ENCODE results near the gene S100B.
A peak's percentile ranks its signal among the peaks of the same experiment; 100 is the strongest.
"Not testable (repeated sequence)": the region's sequence is repeated elsewhere in the genome, so short reads cannot be mapped to it uniquely, and the experiment has no call there.

S100B gene

GRCh38 chr21:46600978-46601377, 3.9 kb downstream of the S100B start:
- DNase-seq (ENCODE audit: low read depth): no peak

DNA sequence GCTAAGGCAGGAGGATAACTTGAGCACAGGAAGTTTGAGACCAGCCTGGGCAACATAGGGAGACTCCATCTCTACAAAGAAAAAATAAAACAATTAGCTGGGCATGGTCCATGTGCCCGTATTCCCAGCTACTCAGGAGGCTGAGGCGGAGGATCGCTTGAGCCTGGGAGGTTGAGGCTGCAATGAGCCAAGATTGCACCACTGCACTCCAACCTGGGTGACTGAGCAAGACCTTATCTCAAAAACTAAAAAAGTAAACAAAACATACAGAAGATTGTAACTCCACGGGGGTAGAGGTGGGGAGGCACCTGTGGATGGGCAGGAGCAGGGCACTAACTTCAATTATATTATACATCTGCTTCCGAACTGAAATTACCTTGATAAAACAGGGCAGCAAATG, 4.6 kb downstream of the S100B start:
- no peak for DNase-seq (ENCODE audit: low read depth)

DNA sequence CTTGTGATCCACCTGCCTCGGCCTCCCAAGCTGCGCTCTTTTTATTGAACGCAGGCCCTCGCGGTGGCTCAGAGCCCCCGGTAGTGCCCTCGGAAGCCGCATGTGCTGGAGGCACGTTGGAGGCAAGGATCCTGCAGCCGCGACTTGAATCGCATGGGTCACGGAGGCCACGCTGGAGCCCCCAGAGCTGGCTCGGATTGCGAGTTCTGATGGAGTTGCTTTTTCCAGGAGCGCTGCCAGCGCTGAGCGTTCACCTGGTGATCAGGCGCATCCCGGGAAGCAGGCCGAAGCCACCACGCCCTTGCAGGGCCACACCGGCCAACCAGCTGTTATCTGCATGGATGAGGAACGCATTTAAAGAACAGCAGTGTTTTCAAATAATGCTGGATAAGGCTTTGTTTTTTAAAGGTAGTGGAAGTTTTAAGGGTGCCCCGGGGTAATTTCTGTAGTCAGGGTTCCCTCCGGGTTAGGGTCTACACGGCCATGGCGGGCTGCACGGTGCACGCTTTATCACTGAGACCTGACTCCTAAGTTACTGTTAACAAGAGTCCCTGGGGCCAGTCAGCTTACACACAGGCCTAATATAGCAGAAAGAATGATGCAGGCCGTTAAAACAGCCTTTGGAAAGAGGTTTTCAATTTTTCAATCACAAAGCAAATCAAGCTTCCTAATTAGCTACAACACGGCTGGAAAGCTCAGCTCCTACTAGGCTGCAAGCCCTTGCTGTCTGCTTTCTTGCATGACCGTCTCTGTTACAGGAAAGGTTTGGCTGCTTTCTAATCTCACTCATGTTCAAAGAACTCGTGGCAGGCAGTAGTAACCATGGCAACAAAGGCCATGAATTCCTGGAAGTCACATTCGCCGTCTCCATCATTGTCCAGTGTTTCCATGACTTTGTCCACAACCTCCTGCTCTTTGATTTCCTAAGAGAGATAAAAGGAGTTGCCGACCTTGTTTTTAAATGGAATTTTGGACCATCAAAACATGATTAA, 6.0 kb downstream of the S100B start:
- peak; percentile 67 for DNase-seq (ENCODE audit: low read depth)

GRCh38 chr21:46597896-46598343, 7.0 kb downstream of the S100B start:
- DNase-seq (ENCODE audit: low read depth): no peak

- no peak for DNase-seq (ENCODE audit: low read depth)
Measured at GRCh38 chr21:46597031-46597430, 7.9 kb downstream of the S100B start.

GRCh38 chr21:46596201-46596600, 8.7 kb downstream of the S100B start:
- DNase-seq (ENCODE audit: low read depth): no peak

DNA sequence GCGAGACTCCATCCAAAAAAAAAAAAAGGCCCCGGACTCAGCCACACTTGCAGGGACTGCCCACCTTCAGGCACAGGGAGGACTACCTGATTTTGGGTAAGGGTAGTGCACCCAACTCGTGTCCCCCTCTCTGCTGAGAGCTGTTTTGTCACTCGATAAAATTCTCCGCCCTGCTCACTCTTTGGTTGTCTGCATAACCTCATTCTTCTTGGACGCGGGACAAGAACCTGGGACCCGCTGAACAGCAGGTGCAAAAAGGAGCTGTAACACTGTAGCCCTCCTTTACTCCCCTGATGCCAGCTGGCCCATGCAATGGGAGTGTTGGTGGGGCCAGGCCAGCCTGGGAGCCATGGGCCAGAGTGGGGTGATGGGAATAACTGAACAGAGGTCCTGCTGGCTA, 10.6 kb downstream of the S100B start:
- no peak for DNase-seq (ENCODE audit: low read depth)

DNA sequence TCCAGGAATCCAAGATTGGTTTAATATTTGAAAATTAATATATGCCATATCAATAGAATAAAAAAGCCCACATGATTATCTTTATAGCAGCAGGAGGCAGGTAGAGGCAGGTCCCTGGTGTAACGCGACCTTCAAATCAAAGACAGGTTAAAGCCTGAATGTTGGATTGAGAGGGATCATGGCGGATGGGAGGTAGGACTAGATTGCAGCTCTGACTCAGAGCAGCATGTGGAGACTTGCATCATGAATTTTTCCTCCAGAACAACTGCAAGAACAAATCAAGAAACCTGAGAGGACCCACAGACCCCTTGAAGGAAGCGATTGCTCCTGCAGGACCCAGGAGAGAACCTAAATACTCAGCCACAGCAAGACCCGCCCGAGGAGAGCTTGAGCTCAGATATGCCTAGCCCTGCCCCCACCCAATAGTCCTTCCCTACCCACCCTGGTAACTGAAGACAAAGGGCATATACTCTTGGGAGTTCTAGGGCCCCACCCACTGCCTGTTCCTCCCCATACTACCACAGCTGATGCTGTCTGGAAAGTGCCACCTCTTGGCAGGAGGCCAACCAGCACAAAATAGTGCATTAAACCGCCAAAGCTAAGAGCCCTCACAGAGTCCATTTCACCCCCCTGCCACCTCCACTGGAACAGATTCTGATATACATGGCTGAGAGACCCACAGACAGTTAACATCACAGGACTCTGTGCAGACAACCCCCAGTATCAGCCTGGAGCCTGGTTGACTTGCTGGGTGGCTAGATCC, 19.5 kb downstream of the S100B start:
- DNase-seq (ENCODE audit: low read depth): no peak

DNA sequence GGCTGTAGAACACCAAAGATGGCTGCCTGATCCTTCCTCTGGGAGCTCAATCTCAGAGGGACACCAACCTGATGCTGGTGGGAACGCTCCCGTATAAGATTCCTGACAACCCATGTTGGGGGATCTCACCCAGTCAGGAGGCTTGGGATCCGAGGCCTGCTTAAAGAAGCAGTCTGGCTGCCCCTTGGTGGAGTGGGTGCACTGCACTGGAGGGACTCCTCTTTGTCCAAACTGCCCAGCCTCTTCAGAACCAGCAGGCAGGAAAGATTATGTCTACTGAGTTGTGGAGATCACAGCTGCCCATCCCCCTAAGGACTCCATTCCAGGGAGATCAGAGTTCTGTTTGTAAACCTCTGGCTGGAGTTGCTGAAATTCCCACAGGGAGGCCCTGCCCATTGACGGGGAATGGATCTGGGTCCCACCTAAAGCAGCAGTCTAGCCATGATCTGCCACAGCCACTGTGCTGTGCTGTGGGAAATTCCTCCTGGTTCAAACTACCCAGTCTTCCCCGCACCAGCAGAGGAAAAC, 23.0 kb downstream of the S100B start:
- no peak for DNase-seq (ENCODE audit: low read depth)

GRCh38 chr21:46579394-46579793, 25.5 kb downstream of the S100B start:
- not testable (repeated sequence) for DNase-seq (ENCODE audit: low read depth)

- DNase-seq (ENCODE audit: low read depth): not testable (repeated sequence)
Measured at GRCh38 chr21:46577786-46578185, 27.1 kb downstream of the S100B start.

DNA sequence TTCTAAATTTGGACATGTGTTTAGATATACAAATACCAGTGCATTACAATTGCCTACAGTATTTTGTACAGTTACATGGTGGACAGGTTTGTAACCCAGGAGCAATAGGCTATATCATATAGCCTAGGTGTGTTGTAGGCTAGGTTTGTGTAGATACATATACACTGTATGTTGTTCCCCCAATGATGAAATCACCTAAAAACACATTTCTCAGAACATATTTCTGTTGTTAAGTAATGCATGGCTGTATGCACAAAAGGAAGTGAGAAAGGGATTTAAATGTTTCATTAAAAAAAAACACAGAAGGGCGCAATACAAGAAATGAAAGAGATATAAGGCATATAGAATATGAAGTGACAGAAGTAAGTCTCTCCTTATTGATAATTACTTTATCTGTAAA, 32.0 kb downstream of the S100B start:
- no peak for DNase-seq (ENCODE audit: low read depth)

GRCh38 chr21:46570631-46571030, 34.3 kb downstream of the S100B start:
- DNase-seq (ENCODE audit: low read depth): no peak

GRCh38 chr21:46570119-46570518, 34.8 kb downstream of the S100B start:
- DNase-seq (ENCODE audit: low read depth): no peak

DNA sequence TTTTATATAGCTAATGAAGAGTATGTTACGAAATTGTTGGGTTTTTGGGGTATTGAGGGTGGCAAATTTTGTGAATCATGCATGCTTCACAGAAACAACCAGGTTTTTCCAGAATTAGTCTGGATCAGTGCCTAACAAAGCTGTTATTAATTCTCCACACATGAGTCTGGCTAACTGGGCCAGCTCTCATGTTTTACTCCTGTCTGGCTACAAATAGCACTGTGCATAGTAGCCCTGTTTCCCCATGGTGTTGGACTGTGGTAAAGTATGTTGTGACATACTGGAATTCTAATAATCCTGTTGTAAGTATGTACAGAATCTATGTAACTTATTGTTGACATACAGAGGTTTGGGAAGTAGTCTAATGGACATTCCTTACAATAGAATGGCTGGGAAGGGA, 35.8 kb downstream of the S100B start:
- DNase-seq (ENCODE audit: low read depth): no peak

DNA sequence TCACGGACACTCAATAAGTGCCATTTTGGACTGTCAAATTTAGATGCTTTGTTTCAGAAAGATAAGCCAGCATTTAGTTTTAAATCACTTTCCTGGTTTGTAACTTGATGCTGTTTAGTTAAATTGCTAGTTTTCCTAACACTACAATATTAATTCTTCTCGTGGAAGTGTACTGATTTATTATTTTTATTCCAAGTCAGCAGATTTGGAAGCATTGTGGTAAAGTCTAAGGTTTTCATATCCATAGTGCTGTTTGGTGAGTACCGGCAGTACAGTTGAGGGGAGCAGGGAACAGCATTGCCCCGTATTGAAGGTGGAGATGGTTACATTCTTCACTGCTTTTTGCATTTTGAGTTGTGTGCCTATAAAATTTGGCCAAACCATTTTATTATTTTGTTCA, 36.3 kb downstream of the S100B start:
- DNase-seq (ENCODE audit: low read depth): no peak

GRCh38 chr21:46567348-46567747, 37.5 kb downstream of the S100B start:
- no peak for DNase-seq (ENCODE audit: low read depth)

GRCh38 chr21:46564391-46564790, 40.5 kb downstream of the S100B start:
- no peak for DNase-seq (ENCODE audit: low read depth)

GRCh38 chr21:46562964-46563607, 41.8 kb downstream of the S100B start:
- DNase-seq (ENCODE audit: low read depth): no peak

DNA sequence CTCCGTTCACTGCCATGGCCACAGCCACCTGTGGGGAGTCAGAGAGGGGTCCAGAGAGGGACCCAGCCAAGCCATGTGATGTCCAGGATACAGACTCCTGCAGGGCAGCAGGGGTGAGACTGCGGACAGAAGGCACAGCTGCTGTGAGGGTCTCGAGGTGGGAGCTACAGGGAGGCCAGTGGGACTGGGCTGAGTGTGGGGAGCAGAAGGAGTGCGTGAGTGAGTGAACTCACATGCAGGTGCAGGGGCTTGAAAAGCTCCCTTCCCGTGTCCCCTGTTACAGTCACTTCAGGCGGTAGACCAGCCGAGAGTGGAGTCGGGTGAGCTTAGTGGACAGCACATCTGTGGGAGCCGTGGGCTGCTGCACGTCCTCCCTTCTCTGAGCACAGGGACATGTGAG, 42.4 kb downstream of the S100B start:
- no peak for DNase-seq (ENCODE audit: low read depth)

- DNase-seq (ENCODE audit: low read depth): no peak
Measured at GRCh38 chr21:46561445-46562090, 43.3 kb downstream of the S100B start.
